Thoracic aorta (tissue), 2 donors: ENCODE data around the gene YEATS4. TPM values are rescaled to one million over a fixed set of nuclear protein-coding genes. Genes with fewer than 3 reads are reported as not detected.

ENCODE experiments used
- ATAC-seq: fragments of 150-250 bp; one replicate; pipeline ENCODE4 v1.8.0; 2017; ENCODE audit warnings: low read depth; ENCODE audit not compliant: insufficient number of reproducible peaks, low FRiP score
- DNase-seq: peaks from one replicate; pipeline ENCODE4 v3.0.0-alpha.2; 2020; ENCODE audit warnings: low spot score
- H3K27ac ChIP-seq, 2 donors: fragments of 200-600 bp; sonication (generic); 1 replicate in 1 of 2; 2 replicates in 1 of 2; pipeline ENCODE4 v1.5.1; 2016; ENCODE audit warnings: mild to moderate bottlenecking in 2 of 2, moderate library complexity in 2 of 2
- H3K27me3 ChIP-seq: fragments of 200-600 bp; sonication (generic); replicated peaks from 2 replicates; pipeline ENCODE4 v1.6.0; 2016; ENCODE audit warnings: mild to moderate bottlenecking; ENCODE audit not compliant: insufficient read depth
- H3K36me3 ChIP-seq: fragments of 200-600 bp; sonication (generic); one replicate; pipeline ENCODE4 v1.5.1; 2016
- H3K4me1 ChIP-seq, 2 donors: fragments of 200-600 bp; sonication (generic); 1 replicate in 1 of 2; 2 replicates in 1 of 2; pipeline versions ENCODE4 v1.5.1 to v1.6.0; 2016; ENCODE audit warnings: low read depth in 2 of 2, mild to moderate bottlenecking in 1 of 2; ENCODE audit not compliant: control insufficient read depth in 1 of 2
- H3K4me3 ChIP-seq: fragments of 200-600 bp; sonication (generic); 2 replicates; pipeline ENCODE4 v1.5.1; 2016; ENCODE audit warnings: mild to moderate bottlenecking
- H3K9me3 ChIP-seq: fragments of 200-600 bp; sonication (generic); 2 replicates; pipeline ENCODE4 v1.5.1; 2016
- CTCF ChIP-seq: fragments of 200-600 bp; sonication (generic); IDR thresholded peaks from one replicate; pipeline ENCODE4 v1.5.1; 2019; ENCODE audit warnings: antibody characterized with exemption
- total RNA-seq, 2 donors: library from RNA; depleted of rRNA; stranded (reverse); fragments of >200 nt; gene quantifications; one replicate each; pipeline versions ENCODE4 v1.1.0 to v1.2.3, GENCODE V29; 2016

YEATS4 gene
- total RNA-seq, 2 donors from 2014 or later: 5.7 to 9.7 TPM

DNA sequence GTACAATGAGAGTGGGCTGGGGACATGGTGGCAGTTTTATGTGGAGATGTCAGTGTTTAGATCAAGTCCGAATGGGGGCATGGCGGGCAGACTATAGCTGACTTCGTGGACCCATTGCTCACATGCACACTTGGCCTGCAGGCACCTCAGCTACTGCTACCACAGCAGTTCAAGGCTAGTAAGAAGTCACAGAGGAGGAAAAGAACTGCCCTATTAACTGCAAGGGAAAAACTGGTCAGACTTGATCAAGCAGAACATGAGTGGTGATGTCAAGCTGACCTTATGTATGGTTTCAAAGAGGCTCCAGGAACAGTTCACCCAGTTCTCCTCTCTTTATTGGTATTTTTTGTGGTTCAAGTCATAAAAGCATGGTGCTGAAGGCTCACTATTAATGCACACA lies 80.5 kb downstream of the YEATS4 start:
- H3K9me3 ChIP-seq: no peaks in the 10 kb centered on the region
- H3K4me3 ChIP-seq: no peak overlapping the region
- H3K4me1 ChIP-seq: peaks cover 9 to 16% of the 10 kb centered on the region in 2 donors
- H3K27ac ChIP-seq: no peak overlapping the region
- TF ChIP-seq CTCF: no peak
- H3K36me3 ChIP-seq: no peaks in the 10 kb centered on the region
- ATAC-seq (no peak), DNase-seq (no peak)
- H3K27me3 ChIP-seq: no peaks in the 10 kb centered on the region

Other genes with a start within 250 kb of the YEATS4 start
- 10 to 100 TPM; 27.5 to 48.7 TPM for gene CPSF6, start 120.2 kb upstream of the YEATS4 start, total RNA-seq
- 10 to 100 TPM; 91.2 to 99.9 TPM for gene LYZ, start 11.4 kb upstream of the YEATS4 start, total RNA-seq
- gene FRS2, start 110.6 kb downstream of the YEATS4 start, total RNA-seq: 10 to 100 TPM; 29.8 to 72.3 TPM
- gene CCT2, start 225.7 kb downstream of the YEATS4 start, total RNA-seq: 10 to 100 TPM; 82.4 to 89.6 TPM